ENCODE results near the gene ATXN1.

GRCh38 chr6:16483315-16483875 is 277.9 kb downstream of the ATXN1 start:
- TF ChIP-seq CTCF (conservative IDR thresholded peaks at IDR 0.05; ENCODE audit: low read length) (no peak; the same call in 1 of the 2 replicates), EZH2phosphoT487 (IDR thresholded peaks at IDR 0.05; ENCODE audit: borderline replicate concordance) (no peak)

Data from Loucy (cell line).